Gastrocnemius medialis (tissue), 4 donors: ENCODE data around the gene ABCG4. TPM values are rescaled to one million over a fixed set of nuclear protein-coding genes. Genes with fewer than 3 reads are reported as not detected.
"Not testable (repeated sequence)": the region's sequence is repeated elsewhere in the genome, so short reads cannot be mapped to it uniquely, and the experiment has no call there.

Experiments
- ATAC-seq, 2 donors: fragments of 150-250 bp; one replicate each; pipeline ENCODE4 v1.9.1; 2016
- DNase-seq, 2 donors: peaks; one replicate each; pipeline ENCODE4 v3.0.0-alpha.2; 2019
- H3K27ac ChIP-seq, 4 donors: fragments of 200-600 bp; sonication (generic); 1 replicate in 1 of 4; 2 replicates in 3 of 4; pipeline ENCODE4 v1.5.1; 2016 to 2018; ENCODE audit warnings: mild to moderate bottlenecking in 2 of 4, moderate library complexity in 1 of 4
- H3K27me3 ChIP-seq, 3 donors: fragments of 200-600 bp; sonication (generic) in 2 of 3; 1 replicate in 1 of 3; 2 replicates in 2 of 3; pipeline versions ENCODE4 v1.5.1 to v1.6.0; 2016 to 2019; ENCODE audit warnings: mild to moderate bottlenecking in 1 of 3, moderate library complexity in 1 of 3
- H3K36me3 ChIP-seq, 2 donors: fragments of 200-600 bp; sonication (generic) in 1 of 2; one replicate each; pipeline ENCODE4 v1.5.1; 2017 to 2018
- H3K4me1 ChIP-seq, 2 donors: fragments of 200-600 bp; sonication (generic) in 1 of 2; one replicate each; pipeline ENCODE4 v1.5.1; 2016 to 2017; ENCODE audit warnings: mild to moderate bottlenecking in 2 of 2
- H3K4me3 ChIP-seq, 4 donors: fragments of 200-600 bp; sonication (generic) in 3 of 4; 1 replicate in 1 of 4; 2 replicates in 3 of 4; pipeline ENCODE4 v1.5.1; 2016 to 2019; ENCODE audit warnings: mild to moderate bottlenecking in 2 of 4
- H3K9me3 ChIP-seq, 3 donors: fragments of 200-600 bp; sonication (generic) in 2 of 3; 1 replicate in 1 of 3; 2 replicates in 2 of 3; pipeline ENCODE4 v1.5.1; 2016 to 2019
- POLR2A ChIP-seq, 2 donors: fragments of 450-650 bp; IDR thresholded peaks; one replicate each; pipeline ENCODE4 v1.6.1; 2017; ENCODE audit warnings: antibody characterized with exemption in 2 of 2, mild to moderate bottlenecking in 2 of 2, moderate library complexity in 2 of 2
- in situ Hi-C, 4 donors: fragments of 200-750 bp; cut with MboI; loops; one replicate each; pipeline versions ENCODE4 v1.15.0 to v1.8.0; 2017; ENCODE audit warnings: low sequenced_read_pairs in 4 of 4
- intact Hi-C: fragments of 100-400 bp; cut with DNase I; formaldehyde crosslinking; loops from one replicate; pipeline ENCODE4 v1.15.1; 2023; ENCODE audit warnings: low total_unique reads
- total RNA-seq, 4 donors: library from RNA; depleted of rRNA; stranded (reverse); fragments of >200 nt; gene quantifications; one replicate each; pipeline versions ENCODE4 v1.1.0 to v1.2.3, GENCODE V29; 2016
- TF ChIP-seq, protein P1 (sequence below), 5 experiments: fragments of 450-650 bp in 3 of 5; fragments of 200-600 bp in 2 of 5; sonication (generic) in 2 of 5; IDR thresholded peaks in 4 of 5; conservative IDR thresholded peaks in 1 of 5; 1 replicate in 4 of 5; 2 replicates in 1 of 5; pipeline ENCODE4 v1.5.1; 2016 to 2019; ENCODE audit warnings: antibody characterized with exemption in 5 of 5, mild to moderate bottlenecking in 3 of 5, moderate library complexity in 3 of 5

ABCG4 gene
- total RNA-seq, 4 donors from 2014 or later: not detected

DNA sequence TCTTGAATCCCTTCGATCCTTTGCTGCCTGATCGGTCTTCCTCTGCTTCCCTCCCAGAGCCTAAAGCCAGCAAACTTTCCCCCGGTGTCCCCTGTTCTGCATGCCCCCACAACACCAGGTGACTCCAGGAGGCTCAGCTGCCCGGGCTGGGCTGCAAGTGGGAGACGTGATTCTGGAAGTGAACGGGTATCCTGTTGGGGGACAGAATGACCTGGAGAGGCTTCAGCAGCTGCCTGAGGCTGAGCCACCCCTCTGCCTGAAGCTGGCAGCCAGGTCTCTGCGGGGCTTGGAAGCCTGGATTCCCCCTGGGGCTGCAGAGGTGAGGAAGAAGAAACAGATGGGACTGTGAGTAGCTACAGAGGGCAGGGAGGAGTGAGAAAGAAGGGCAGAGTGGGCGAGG, 40.0 kb downstream of the ABCG4 start:
- no peak for ATAC-seq
- H3K4me1 ChIP-seq: no peaks in the 10 kb centered on the region
- H3K4me3 ChIP-seq: no peak overlapping the region
- DNase-seq: no peak
- H3K27ac ChIP-seq: no peak overlapping the region
- intact Hi-C loops (no loop called here), in situ Hi-C loops (no loop called here)
- no peaks in the 10 kb centered on the region for H3K9me3 ChIP-seq
- TF ChIP-seq, protein P1, sequence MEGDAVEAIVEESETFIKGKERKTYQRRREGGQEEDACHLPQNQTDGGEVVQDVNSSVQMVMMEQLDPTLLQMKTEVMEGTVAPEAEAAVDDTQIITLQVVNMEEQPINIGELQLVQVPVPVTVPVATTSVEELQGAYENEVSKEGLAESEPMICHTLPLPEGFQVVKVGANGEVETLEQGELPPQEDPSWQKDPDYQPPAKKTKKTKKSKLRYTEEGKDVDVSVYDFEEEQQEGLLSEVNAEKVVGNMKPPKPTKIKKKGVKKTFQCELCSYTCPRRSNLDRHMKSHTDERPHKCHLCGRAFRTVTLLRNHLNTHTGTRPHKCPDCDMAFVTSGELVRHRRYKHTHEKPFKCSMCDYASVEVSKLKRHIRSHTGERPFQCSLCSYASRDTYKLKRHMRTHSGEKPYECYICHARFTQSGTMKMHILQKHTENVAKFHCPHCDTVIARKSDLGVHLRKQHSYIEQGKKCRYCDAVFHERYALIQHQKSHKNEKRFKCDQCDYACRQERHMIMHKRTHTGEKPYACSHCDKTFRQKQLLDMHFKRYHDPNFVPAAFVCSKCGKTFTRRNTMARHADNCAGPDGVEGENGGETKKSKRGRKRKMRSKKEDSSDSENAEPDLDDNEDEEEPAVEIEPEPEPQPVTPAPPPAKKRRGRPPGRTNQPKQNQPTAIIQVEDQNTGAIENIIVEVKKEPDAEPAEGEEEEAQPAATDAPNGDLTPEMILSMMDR (IDR thresholded peaks at IDR 0.05 in 4 of 5, conservative IDR thresholded peaks at IDR 0.05 in 1 of 5): no peak
- no peak for TF ChIP-seq POLR2A (IDR thresholded peaks at IDR 0.05)
- no peaks in the 10 kb centered on the region for H3K27me3 ChIP-seq
- H3K36me3 ChIP-seq: no peaks in the 10 kb centered on the region

DNA sequence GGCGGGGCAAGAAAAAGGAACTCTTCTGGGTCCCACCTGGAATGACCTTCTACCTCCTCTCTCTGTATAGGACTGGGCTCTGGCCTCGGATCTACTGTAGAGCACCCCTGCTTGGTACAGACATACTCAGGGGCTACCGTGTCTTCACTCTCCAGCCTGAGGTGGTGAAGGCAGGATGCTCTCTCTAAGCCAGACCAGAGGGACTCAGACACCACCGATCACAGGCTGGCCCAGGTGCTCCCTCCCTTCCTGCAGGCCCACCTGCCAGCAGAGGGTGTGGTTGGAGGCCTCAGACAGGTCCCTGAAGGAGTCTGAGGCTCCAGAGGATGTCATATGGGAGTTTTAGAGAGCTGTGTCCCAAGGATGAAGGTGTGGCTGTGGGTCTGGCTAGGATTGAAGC, 40.5 kb downstream of the ABCG4 start:
- no peak for DNase-seq
- Histone ChIP-seq H3K36me3 (no peaks in the 10 kb centered on the region), H3K4me3 (no peak overlapping the region), H3K27me3 (no peaks in the 10 kb centered on the region), H3K9me3 (no peaks in the 10 kb centered on the region), H3K27ac (no peak overlapping the region), H3K4me1 (no peaks in the 10 kb centered on the region)
- in situ Hi-C loops: no loop called here
- ATAC-seq: no peak
- intact Hi-C loops: no loop called here
- TF ChIP-seq, protein P1 (IDR thresholded peaks at IDR 0.05 in 4 of 5, conservative IDR thresholded peaks at IDR 0.05 in 1 of 5): no peak
- no peak for TF ChIP-seq POLR2A (IDR thresholded peaks at IDR 0.05)

DNA sequence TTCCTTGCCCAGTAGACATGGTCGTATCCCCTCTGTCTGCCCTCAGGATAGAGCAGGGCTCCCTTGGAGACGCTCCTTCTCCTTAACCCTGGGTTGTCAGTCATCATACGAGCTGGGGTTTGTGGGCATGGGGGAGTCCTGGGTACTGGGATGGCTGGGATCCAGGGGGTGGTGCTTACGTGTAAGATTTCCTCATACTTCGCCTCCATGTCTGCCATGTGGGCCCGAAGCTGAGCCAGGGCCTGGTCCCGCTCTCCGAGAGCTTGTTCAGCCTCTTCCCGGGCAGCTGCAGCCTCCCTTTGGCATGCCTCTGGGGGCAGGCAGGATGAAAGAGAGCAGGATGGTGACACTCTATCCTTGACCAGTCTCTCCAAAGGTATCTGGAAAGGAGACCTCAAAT, 41.7 kb downstream of the ABCG4 start:
- no peaks in the 10 kb centered on the region for H3K9me3 ChIP-seq
- no peak for ATAC-seq
- H3K4me1 ChIP-seq: no peaks in the 10 kb centered on the region
- no peaks in the 10 kb centered on the region for H3K36me3 ChIP-seq
- in situ Hi-C loops (loop anchor here in 2 of 4 donors (10.0 kb wide), 3 partner anchors 46 to 144 kb away; partner anchors contain the start of genes ABCG4 (in 1 of the 2) and RNF26 (in 1 of the 2)), intact Hi-C loops (no loop called here)
- no peak for DNase-seq
- H3K27me3 ChIP-seq: no peaks in the 10 kb centered on the region
- H3K4me3 ChIP-seq: no peak overlapping the region
- H3K27ac ChIP-seq: no peak overlapping the region
- TF ChIP-seq POLR2A (IDR thresholded peaks at IDR 0.05): no peak
- TF ChIP-seq, protein P1 (IDR thresholded peaks at IDR 0.05 in 4 of 5, conservative IDR thresholded peaks at IDR 0.05 in 1 of 5): no peak

GRCh38 chr11:119191265-119191664, 42.4 kb downstream of the ABCG4 start:
- H3K9me3 ChIP-seq, intact Hi-C loops, DNase-seq, H3K4me1 ChIP-seq, H3K36me3 ChIP-seq, H3K4me3 ChIP-seq, ATAC-seq, H3K27ac ChIP-seq, H3K27me3 ChIP-seq: not testable (repeated sequence)
- in situ Hi-C loops: loop anchor here in 2 of 4 donors (10.0 kb wide), 3 partner anchors 46 to 144 kb away; partner anchors contain the start of genes ABCG4 (in 1 of the 2) and RNF26 (in 1 of the 2)

GRCh38 chr11:119192111-119192510, 43.3 kb downstream of the ABCG4 start:
- Histone ChIP-seq H3K4me1 (no peaks in the 10 kb centered on the region), H3K27me3 (no peaks in the 10 kb centered on the region), H3K27ac (no peak overlapping the region), H3K36me3 (no peaks in the 10 kb centered on the region), H3K4me3 (no peak overlapping the region), H3K9me3 (no peaks in the 10 kb centered on the region)
- no peak for TF ChIP-seq POLR2A (IDR thresholded peaks at IDR 0.05)
- TF ChIP-seq, protein P1 (IDR thresholded peaks at IDR 0.05 in 4 of 5, conservative IDR thresholded peaks at IDR 0.05 in 1 of 5): no peak
- intact Hi-C loops (no loop called here), in situ Hi-C loops (loop anchor here in 2 of 4 donors (10.0 kb wide), 3 partner anchors 47 to 143 kb away; partner anchors contain the start of genes ABCG4 (in 1 of the 2) and RNF26 (in 1 of the 2))
- ATAC-seq: no peak
- DNase-seq: no peak
